Measurements from ENCODE around the gene RPUSD1. TPM values are rescaled to one million over a fixed set of nuclear protein-coding genes. Genes with fewer than 3 reads are reported as not detected.
"Not testable (repeated sequence)": the region's sequence is repeated elsewhere in the genome, so short reads cannot be mapped to it uniquely, and the experiment has no call there.

RPUSD1 gene
- total RNA-seq, 1 donor from 2014 or later = 27.4 TPM

DNA sequence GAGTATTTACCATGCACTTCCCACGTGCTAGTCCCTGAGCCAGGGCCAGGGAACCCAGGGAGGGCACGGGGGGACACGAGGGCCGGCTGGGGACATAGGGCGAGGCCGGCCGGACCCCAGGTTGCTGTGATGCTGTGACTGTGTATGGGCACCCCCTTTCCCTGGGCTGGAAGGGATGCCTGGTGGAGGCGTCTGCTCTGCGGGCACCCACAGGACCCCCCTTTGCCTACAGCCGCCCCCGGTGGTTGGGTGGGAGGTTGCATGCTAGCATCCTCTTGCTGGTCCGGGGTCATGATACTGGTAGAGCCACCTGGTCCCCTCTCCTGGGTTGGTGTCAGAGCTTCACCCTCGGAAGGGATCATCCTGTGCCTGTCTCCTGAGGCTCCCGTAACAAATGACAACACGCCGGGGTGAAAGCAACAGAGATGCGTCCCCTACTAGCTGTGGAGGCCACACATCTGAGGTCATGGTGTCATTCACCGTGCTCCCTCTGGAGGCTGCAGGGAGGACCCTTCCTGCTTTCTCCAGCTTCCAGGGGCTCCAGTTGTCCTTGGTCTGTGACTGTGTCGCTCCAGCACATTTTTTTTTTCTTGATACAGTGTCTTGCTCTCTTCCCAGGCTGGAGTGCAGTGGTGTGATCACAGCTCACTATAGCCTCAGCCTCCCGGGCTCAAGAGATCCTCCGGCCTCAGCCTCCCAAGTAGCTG is 44.2 kb downstream of the RPUSD1 start:
- Histone ChIP-seq H3K4me3 (ENCODE audit: low read depth, low read length) (no peak overlapping the region), H3K36me3 (ENCODE audit: control insufficient read depth, insufficient read depth, low read length) (no peaks in the 10 kb centered on the region), H3K27me3 (ENCODE audit: control insufficient read depth, insufficient read depth, low read length) (no peaks in the 10 kb centered on the region)
- no peak for FAIRE-seq
- no peak for DNase-seq (ENCODE audit: low read depth)
- TF ChIP-seq, protein P1, sequence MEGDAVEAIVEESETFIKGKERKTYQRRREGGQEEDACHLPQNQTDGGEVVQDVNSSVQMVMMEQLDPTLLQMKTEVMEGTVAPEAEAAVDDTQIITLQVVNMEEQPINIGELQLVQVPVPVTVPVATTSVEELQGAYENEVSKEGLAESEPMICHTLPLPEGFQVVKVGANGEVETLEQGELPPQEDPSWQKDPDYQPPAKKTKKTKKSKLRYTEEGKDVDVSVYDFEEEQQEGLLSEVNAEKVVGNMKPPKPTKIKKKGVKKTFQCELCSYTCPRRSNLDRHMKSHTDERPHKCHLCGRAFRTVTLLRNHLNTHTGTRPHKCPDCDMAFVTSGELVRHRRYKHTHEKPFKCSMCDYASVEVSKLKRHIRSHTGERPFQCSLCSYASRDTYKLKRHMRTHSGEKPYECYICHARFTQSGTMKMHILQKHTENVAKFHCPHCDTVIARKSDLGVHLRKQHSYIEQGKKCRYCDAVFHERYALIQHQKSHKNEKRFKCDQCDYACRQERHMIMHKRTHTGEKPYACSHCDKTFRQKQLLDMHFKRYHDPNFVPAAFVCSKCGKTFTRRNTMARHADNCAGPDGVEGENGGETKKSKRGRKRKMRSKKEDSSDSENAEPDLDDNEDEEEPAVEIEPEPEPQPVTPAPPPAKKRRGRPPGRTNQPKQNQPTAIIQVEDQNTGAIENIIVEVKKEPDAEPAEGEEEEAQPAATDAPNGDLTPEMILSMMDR (IDR thresholded peaks at IDR 0.05; ENCODE audit: insufficient read depth, low read length, severe bottlenecking) = peak; percentile 6

DNA sequence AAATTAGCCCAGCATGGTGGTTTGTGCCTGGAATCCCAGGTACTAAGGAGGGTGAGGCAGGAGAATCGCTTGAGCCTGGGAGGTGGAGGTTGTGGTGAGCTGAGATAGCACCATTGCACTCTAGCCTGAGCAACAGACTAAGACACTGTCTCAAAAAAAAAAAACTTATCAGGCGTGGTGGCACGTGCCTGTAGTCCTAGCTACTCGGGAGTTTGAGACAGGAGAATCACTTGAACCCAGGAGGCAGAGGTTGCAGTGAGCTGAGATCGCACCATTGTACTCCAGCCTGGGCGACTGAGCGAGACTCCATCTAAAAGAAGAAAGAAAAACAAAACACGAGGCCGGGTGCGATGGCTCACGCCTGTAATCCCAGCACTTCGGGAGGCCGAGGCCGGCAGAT is 45.3 kb downstream of the RPUSD1 start:
- not testable (repeated sequence) for H3K27me3 ChIP-seq (ENCODE audit: control insufficient read depth, insufficient read depth, low read length); DNase-seq (ENCODE audit: low read depth); H3K4me3 ChIP-seq (ENCODE audit: low read depth, low read length); H3K36me3 ChIP-seq (ENCODE audit: control insufficient read depth, insufficient read depth, low read length); FAIRE-seq

DNA sequence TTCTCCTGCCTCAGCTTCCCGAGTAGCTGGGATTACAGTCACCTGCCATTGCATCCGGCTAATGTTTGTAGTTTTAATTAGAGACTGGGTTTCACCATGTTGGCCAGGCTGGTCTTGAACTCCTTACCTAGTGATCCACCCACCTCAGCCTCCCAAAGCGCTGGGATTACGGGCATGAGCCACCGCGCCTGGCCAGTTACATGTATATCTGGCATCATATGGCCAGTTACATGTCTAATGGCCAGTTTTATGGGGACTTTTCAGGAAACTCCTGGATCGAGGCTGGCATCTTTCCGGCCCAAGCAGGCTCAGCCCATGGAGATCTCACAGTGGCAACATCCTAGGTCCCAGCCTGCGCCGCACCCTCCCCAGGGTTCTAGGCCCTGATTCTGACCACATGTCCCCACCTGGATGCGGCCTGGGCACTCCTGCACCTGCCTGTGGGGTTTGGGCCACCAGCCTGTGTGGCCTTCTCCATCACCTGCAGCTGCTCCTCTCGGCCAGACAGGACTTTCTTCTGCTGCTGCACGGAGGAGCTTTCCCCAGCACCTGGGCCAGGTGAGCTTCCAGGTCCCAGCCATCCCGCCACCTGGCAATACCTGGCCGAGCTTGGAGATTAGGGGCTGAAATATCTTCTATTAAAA is 46.1 kb downstream of the RPUSD1 start:
- H3K36me3 ChIP-seq (ENCODE audit: control insufficient read depth, insufficient read depth, low read length) = no peaks in the 10 kb centered on the region
- H3K27me3 ChIP-seq (ENCODE audit: control insufficient read depth, insufficient read depth, low read length) = no peaks in the 10 kb centered on the region
- TF ChIP-seq, protein P1 (IDR thresholded peaks at IDR 0.05; ENCODE audit: insufficient read depth, low read length, severe bottlenecking) = no peak
- no peak overlapping the region for H3K4me3 ChIP-seq (ENCODE audit: low read depth, low read length)
- FAIRE-seq (no peak), DNase-seq (ENCODE audit: low read depth) (no peak)

DNA sequence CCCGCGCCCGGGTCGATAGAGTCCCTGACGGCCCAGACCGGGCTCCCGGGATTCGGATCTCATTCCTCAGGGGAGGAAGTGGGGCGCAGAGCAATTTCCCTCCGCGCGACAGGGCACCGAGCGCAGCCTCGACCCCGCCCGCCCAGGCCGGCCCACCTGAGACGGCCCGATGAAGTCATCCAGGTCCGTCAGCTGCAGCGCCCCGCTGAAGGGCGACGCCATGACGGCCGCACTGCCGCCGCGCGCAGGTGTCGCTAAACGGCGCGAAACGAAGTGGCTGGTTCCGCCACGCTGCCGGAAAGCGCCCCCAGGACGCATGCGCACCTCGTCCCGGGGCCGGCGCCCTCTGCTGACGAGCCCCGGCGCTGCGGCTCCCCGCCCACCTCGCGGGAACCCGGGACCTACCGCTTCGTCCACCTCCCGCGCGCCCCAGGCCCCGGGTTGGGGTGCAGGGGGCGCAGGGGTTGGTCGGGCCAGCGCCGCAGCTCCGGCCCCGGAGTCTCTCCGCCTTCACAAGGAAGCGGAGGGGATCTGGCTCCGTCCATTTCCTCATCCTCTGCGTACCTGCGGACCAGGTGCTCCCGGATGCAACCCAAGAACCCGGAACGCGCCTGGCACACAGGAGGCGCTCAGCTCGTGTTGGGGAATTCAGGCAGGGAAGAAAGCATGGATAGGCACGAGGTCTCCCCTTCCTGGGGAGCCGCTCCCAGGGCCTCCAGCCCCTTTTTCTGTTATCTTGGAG is 47.2 kb downstream of the RPUSD1 start, which contains the start of gene CIAO3:
Gene CIAO3, minus strand, starts transcription at position 234 of the 742 bp plus-strand sequence. Its CDS starts 12 bp downstream, at position 222.
- H3K27me3 ChIP-seq (ENCODE audit: control insufficient read depth, insufficient read depth, low read length) = no peaks in the 10 kb centered on the region
- peak; percentile 73 for DNase-seq (ENCODE audit: low read depth)
- H3K4me3 ChIP-seq (ENCODE audit: low read depth, low read length) = peak within 1 kb of the TSS; percentile 95
- H3K36me3 ChIP-seq (ENCODE audit: control insufficient read depth, insufficient read depth, low read length) = peaks cover 6% of the 10 kb centered on the region
- no peak for FAIRE-seq
- TF ChIP-seq, protein P1 (IDR thresholded peaks at IDR 0.05; ENCODE audit: insufficient read depth, low read length, severe bottlenecking) = peak; percentile 88

DNA sequence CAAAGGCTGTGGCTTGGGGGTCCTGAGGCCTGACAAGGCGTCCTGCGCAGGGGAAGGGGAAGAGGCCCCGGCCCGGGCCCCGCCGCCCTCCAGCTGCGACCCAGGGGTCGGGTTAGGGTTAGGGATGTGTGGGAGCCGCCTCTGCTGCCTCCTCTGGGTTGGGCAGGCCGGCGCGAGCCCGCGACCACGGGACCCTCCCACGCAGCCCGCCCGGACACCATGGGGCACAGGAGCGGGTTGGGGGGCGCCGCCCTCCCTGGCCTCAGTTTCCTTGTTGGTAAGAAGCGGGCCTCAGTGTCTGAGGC is 47.8 kb downstream of the RPUSD1 start:
- FAIRE-seq (no peak), DNase-seq (ENCODE audit: low read depth) (no peak)
- TF ChIP-seq, protein P1 (IDR thresholded peaks at IDR 0.05; ENCODE audit: insufficient read depth, low read length, severe bottlenecking) = no peak
- H3K36me3 ChIP-seq (ENCODE audit: control insufficient read depth, insufficient read depth, low read length) = peaks cover 7% of the 10 kb centered on the region
- H3K4me3 ChIP-seq (ENCODE audit: low read depth, low read length) = peak overlapping the region; percentile 95
- H3K27me3 ChIP-seq (ENCODE audit: control insufficient read depth, insufficient read depth, low read length) = no peaks in the 10 kb centered on the region

Data from bronchial epithelial cell (primary cell).